OCI-LY1 (cell line): ENCODE results near the gene CCDC150.

Source experiments
- H2AFZ ChIP-seq: fragments of 200-600 bp; sonication (generic), shearing (Covaris generic); 2 replicates; pipeline ENCODE4 v1.6.0; 2014; ENCODE audit warnings: antibody characterized with exemption, mild to moderate bottlenecking, low read length
- H3F3A ChIP-seq: fragments of 200-600 bp; sonication (generic), shearing (Covaris generic); 2 replicates; pipeline ENCODE4 v1.6.0; 2014; ENCODE audit warnings: mild to moderate bottlenecking, antibody characterized with exemption, low read length, moderate library complexity; ENCODE audit not compliant: insufficient read depth
- H3K27ac ChIP-seq: fragments of 200-600 bp; sonication (generic); 2 replicates; pipeline ENCODE4 v1.5.1; 2014; ENCODE audit warnings: low read length, mixed run types, mild to moderate bottlenecking, low read depth; ENCODE audit not compliant: poor library complexity, severe bottlenecking
- H3K27me3 ChIP-seq: fragments of 200-600 bp; sonication (generic); 2 replicates; pipeline ENCODE4 v1.6.0; 2014; ENCODE audit warnings: antibody characterized with exemption, mild to moderate bottlenecking, low read length, moderate library complexity; ENCODE audit not compliant: insufficient read depth
- H3K36me3 ChIP-seq: fragments of 200-600 bp; sonication (generic); 2 replicates; pipeline ENCODE4 v1.6.1; 2014; ENCODE audit warnings: mild to moderate bottlenecking, antibody characterized with exemption, low read length, moderate library complexity, mixed read lengths; ENCODE audit not compliant: insufficient read depth
- H3K4me1 ChIP-seq: fragments of 200-600 bp; sonication (generic); 2 replicates; pipeline ENCODE4 v1.5.1; 2014; ENCODE audit warnings: mild to moderate bottlenecking, low read length, moderate library complexity; ENCODE audit not compliant: insufficient read depth, severe bottlenecking
- H3K4me2 ChIP-seq: fragments of 200-600 bp; sonication (generic), shearing (Covaris generic); 2 replicates; pipeline ENCODE4 v1.6.1; 2014; ENCODE audit warnings: low read length
- H3K4me3 ChIP-seq: fragments of 200-600 bp; sonication (generic); 2 replicates; pipeline ENCODE4 v1.5.1; 2014; ENCODE audit warnings: low read length, low read depth, mild to moderate bottlenecking, mixed read lengths; ENCODE audit not compliant: poor library complexity, severe bottlenecking
- H3K79me2 ChIP-seq: fragments of 200-600 bp; shearing (Covaris generic); 2 replicates; pipeline ENCODE4 v1.6.1; 2016; ENCODE audit warnings: mixed run types, low read length, mixed read lengths; ENCODE audit not compliant: insufficient read depth
- H3K9ac ChIP-seq: fragments of 200-600 bp; sonication (generic), shearing (Covaris generic); 2 replicates; pipeline ENCODE4 v1.6.1; 2014; ENCODE audit warnings: mild to moderate bottlenecking, low read length, mixed read lengths
- H3K9me2 ChIP-seq: fragments of 200-600 bp; sonication (generic), shearing (Covaris generic); 2 replicates; pipeline ENCODE4 v1.6.1; 2014; ENCODE audit warnings: low read depth, mild to moderate bottlenecking, low read length, mixed read lengths
- H3K9me3 ChIP-seq: fragments of 200-600 bp; shearing (Covaris generic); 2 replicates; pipeline ENCODE4 v1.6.1; 2014; ENCODE audit warnings: low read length, mixed read lengths
- H4K20me1 ChIP-seq: fragments of 200-600 bp; sonication (generic), shearing (Covaris generic); 2 replicates; pipeline ENCODE4 v1.6.0; 2016; ENCODE audit warnings: mild to moderate bottlenecking, low read length; ENCODE audit not compliant: insufficient read depth
- EZH2 ChIP-seq: fragments of 200-600 bp; sonication (generic), shearing (Covaris generic); IDR thresholded peaks from 2 replicates; pipeline ENCODE4 v1.8.0; 2017; ENCODE audit warnings: borderline replicate concordance, mixed run types, mild to moderate bottlenecking, antibody characterized with exemption, low read length, moderate library complexity, mixed read lengths
- TF ChIP-seq, protein P1 (sequence below): fragments of 200-600 bp; sonication (generic), shearing (Covaris generic); IDR thresholded peaks from 2 replicates; pipeline ENCODE4 v1.5.1; 2017; ENCODE audit warnings: mild to moderate bottlenecking, antibody characterized with exemption, low read length, moderate library complexity, mixed read lengths

CCDC150 gene

DNA sequence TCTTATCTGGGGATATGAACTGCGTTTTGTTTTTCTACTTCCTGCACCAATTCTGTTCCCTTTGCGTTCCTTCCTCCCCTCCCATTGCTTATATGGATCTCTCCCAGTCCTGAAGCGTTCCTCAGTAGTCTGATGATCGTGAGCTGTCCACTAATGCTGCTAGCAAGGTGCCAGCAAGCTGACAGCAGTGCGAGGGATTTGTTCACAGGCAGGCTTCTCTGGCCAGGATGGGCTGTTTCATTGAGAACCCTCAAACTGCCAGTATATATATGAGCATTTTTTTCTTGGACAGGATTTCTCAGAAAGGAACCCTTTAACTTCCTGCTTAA is 119.8 kb downstream of the CCDC150 start:
- Histone ChIP-seq H3K27ac (no peak overlapping the region), H3K4me2 (no peak overlapping the region)

GRCh38 chr2:196767101-196767500 is 127.6 kb downstream of the CCDC150 start:
- Histone ChIP-seq H3K9me2 (no peaks in the 10 kb centered on the region), H3K27ac (no peak overlapping the region), H3K9ac (no peak overlapping the region), H3K4me3 (no peak overlapping the region), H3K36me3 (peaks cover 89% of the 10 kb centered on the region), H3K79me2 (no peaks in the 10 kb centered on the region), H3K27me3 (no peaks in the 10 kb centered on the region), H3F3A (no peaks in the 10 kb centered on the region), H4K20me1 (no peaks in the 10 kb centered on the region), H2AFZ (no peak overlapping the region), H3K4me1 (no peaks in the 10 kb centered on the region), H3K4me2 (no peak overlapping the region), H3K9me3 (no peaks in the 10 kb centered on the region)
- TF ChIP-seq EZH2: no peak
- TF ChIP-seq, protein P1, sequence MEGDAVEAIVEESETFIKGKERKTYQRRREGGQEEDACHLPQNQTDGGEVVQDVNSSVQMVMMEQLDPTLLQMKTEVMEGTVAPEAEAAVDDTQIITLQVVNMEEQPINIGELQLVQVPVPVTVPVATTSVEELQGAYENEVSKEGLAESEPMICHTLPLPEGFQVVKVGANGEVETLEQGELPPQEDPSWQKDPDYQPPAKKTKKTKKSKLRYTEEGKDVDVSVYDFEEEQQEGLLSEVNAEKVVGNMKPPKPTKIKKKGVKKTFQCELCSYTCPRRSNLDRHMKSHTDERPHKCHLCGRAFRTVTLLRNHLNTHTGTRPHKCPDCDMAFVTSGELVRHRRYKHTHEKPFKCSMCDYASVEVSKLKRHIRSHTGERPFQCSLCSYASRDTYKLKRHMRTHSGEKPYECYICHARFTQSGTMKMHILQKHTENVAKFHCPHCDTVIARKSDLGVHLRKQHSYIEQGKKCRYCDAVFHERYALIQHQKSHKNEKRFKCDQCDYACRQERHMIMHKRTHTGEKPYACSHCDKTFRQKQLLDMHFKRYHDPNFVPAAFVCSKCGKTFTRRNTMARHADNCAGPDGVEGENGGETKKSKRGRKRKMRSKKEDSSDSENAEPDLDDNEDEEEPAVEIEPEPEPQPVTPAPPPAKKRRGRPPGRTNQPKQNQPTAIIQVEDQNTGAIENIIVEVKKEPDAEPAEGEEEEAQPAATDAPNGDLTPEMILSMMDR: no peak

More for the DNA sequence above, 119.8 kb downstream of the CCDC150 start:
- Histone ChIP-seq H3K79me2 (no peaks in the 10 kb centered on the region), H3K4me3 (no peak overlapping the region), H2AFZ (no peak overlapping the region), H3K9me3 (no peaks in the 10 kb centered on the region), H3K36me3 (peaks cover 34% of the 10 kb centered on the region), H3F3A (no peaks in the 10 kb centered on the region), H3K27me3 (no peaks in the 10 kb centered on the region), H3K4me1 (no peaks in the 10 kb centered on the region), H4K20me1 (no peaks in the 10 kb centered on the region), H3K9ac (no peak overlapping the region), H3K9me2 (no peaks in the 10 kb centered on the region)
- TF ChIP-seq, protein P1: no peak
- no peak for TF ChIP-seq EZH2
